GM19043 (cell line): ENCODE measurements around the gene SUMF2.
A peak's percentile ranks its signal among the peaks of the same experiment; 100 is the strongest.
"Not testable (repeated sequence)": the region's sequence is repeated elsewhere in the genome, so short reads cannot be mapped to it uniquely, and the experiment has no call there.

Experiments
- ATAC-seq: cut with Tn5 transposase; IDR thresholded peaks from one replicate; pipeline ENCODE4 v1.9.1; 2021; ENCODE audit warnings: low read depth; ENCODE audit not compliant: unreplicated experiment

SUMF2 gene

DNA sequence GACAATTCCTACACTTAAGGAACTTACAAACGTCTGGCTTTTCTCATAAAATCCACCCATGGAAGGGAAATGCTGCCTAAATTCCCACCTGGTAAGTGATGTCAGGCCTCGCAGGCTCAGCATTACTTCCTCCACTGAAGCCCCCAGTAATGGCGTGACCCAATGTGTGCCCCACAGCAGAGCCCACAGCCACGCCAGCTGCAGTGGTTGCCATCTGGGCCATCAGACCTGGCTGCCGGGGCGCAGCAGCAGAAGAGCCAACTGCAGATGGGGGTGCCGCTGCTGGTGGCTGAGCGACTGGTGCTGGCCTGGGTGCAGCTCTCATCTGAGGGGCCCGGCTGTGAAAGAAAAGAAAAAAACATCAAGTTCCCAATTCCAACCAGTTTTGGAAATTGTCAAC lies 40.1 kb downstream of the SUMF2 start:
- not testable (repeated sequence) for ATAC-seq

GRCh38 chr7:56105508-56105907 lies 41.4 kb downstream of the SUMF2 start:
- no peak for ATAC-seq

- ATAC-seq: peak; percentile 99
Measured at GRCh38 chr7:56106108-56107073, 42.3 kb downstream of the SUMF2 start, which contains the start of gene CHCHD2. TSS of gene CHCHD2 (minus strand) at chr7:56106476. CDS start at chr7:56106413, 63 bp downstream.

GRCh38 chr7:56107954-56108258 lies 43.8 kb downstream of the SUMF2 start:
- no peak for ATAC-seq

DNA sequence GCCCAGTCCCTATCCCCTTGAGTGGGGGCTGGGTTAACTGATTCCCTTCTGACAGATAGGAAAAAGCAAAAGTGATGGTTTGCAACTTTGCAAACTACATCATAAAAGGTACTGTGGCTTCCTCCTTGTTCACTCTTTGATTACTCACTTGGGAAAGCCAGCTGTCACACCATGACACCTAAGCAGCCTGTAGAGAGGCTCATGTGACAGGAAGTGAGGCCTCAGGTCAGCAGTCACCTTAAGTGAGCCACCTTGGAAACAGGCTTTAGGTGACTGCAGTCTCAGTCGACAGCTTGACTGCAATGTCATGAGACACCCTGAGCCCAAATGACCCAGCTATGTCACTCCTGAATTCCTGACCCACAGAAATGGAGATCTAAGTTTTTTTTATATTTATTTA lies 46.5 kb downstream of the SUMF2 start:
- no peak for ATAC-seq

- not testable (repeated sequence) for ATAC-seq
Measured at GRCh38 chr7:56112244-56112643, 48.2 kb downstream of the SUMF2 start.

GRCh38 chr7:56115852-56116538 lies 51.9 kb downstream of the SUMF2 start, which contains the start of gene NUPR2:
TSS of gene NUPR2 (minus strand) at chr7:56116417. CDS start at chr7:56116314, 103 bp downstream.
- ATAC-seq: no peak

GRCh38 chr7:56121440-56121839 lies 57.4 kb downstream of the SUMF2 start:
- no peak for ATAC-seq

DNA sequence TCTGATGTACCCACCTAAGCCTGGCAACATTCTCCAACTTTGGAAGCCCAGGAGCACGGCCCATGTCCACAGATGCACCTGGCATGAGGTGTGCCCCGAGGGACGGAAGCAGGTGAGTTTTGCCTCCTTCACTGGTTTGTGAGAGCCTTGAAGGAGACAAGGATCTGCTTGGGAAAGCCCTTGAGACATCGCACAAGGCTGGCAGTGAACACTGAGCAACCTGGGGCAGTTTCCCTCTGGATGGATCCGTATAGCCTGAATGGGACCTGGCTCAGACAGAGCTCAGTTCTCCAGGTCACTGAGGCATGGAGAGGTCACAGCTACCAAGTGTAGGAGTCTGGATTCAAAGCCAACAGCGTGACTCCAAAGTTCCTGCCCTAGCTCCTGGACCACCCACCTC lies 60.9 kb downstream of the SUMF2 start:
- no peak for ATAC-seq

DNA sequence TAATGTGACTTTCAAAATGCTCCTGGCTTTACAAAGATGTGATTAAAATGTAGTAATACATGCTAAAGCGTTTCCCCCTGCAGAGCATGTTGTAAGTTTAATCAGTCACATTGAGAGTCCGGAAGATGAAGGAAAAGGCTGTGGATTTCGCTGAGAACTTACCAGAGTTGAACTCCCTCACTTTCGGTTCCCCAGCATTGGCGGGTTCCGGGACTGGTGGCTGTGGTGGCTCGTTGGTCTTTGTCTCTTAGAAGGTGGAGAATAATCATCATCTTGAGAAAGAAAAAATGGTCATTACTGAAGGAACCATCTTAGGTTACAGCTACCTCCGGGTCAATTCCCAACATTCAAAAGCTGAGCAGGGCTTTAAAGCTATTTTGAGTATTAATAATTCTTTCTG lies 61.7 kb downstream of the SUMF2 start:
- ATAC-seq: no peak

DNA sequence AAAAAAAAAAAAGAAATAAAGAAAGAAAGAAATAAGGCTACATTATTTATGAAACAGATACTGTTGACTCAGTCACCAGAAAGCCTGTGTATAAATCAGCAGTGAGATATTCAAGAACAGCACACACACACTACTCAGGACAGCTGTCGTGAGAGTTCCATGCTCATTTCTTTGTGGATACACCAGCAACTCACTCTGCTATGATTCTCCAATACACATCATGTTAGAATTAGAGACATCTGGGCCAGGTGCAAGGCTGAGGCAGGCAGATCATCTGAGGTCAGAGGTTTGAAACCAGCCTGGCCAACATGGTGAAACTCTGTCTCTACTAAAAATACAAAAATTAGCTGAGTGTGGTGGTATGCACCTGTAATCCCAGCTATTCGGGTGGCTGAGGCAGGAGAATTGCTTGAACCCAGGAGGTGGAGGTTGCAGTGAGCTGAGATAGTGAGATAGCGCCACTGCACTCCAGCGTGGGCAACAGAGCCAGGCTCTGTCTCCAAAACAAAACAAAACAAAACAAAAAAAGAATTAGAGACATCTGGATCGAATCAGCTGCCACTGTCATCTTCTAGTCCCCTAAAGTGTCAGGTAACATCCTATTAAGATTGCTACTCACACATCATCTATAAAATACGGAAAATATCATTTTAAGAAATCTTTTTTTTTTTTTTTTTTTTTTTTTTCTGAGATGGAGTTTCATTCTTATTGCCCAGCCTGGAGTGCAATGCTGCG lies 63.3 kb downstream of the SUMF2 start:
- ATAC-seq: no peak
